GM12878 (cell line): ENCODE results near the gene ARMC9. TPM values are rescaled to one million over a fixed set of nuclear protein-coding genes. Genes with fewer than 3 reads are reported as not detected.

Experiments
- ASH2L ChIP-seq: fragments of 300-600, 200-600 bp; sonication (generic); IDR thresholded peaks from 2 replicates; pipeline ENCODE4 v1.6.1; 2017; ENCODE audit warnings: low read depth, mild to moderate bottlenecking, borderline replicate concordance
- BACH1 ChIP-seq: fragments of 450-650 bp; IDR thresholded peaks from 2 replicates; pipeline ENCODE4 v1.6.1; 2017; ENCODE audit warnings: mild to moderate bottlenecking, borderline replicate concordance
- BHLHE40 ChIP-seq, 2 experiments: fragments of 450-650 bp in 1 of 2; IDR thresholded peaks; 2 replicates each; pipeline ENCODE4 v1.6.1; 2011 to 2017; ENCODE audit warnings: low read depth in 2 of 2, borderline replicate concordance in 1 of 2, improper control_type of control experiment in 1 of 2, low read length in 1 of 2, mild to moderate bottlenecking in 1 of 2
- CBFB ChIP-seq: IDR thresholded peaks from 2 replicates; pipeline ENCODE4 v1.6.1; 2016; ENCODE audit warnings: antibody characterized with exemption, low read depth
- CBX5 ChIP-seq: sonication (generic); IDR thresholded peaks from 2 replicates; pipeline ENCODE4 v1.6.1; 2016; ENCODE audit warnings: low read depth, moderate library complexity, mild to moderate bottlenecking, inconsistent platforms
- CEBPB ChIP-seq, 2 experiments: fragments of 150-350 bp in 1 of 2; IDR thresholded peaks; 2 replicates each; pipeline ENCODE4 v1.6.1; 2012 to 2014; ENCODE audit warnings: low read depth in 2 of 2, low read length in 2 of 2, borderline replicate concordance in 1 of 2, inconsistent platforms in 1 of 2
- FOXM1 ChIP-seq: IDR thresholded peaks from 2 replicates; pipeline ENCODE4 v1.6.1; 2012; ENCODE audit warnings: low read depth, mild to moderate bottlenecking, inconsistent platforms, low read length, moderate library complexity
- LARP7 ChIP-seq: fragments of 450-650 bp; IDR thresholded peaks from 2 replicates; pipeline ENCODE4 v1.6.1; 2017; ENCODE audit warnings: mild to moderate bottlenecking
- MYC ChIP-seq: IDR thresholded peaks from 2 replicates; pipeline ENCODE4 v1.6.1; 2011; ENCODE audit warnings: mild to moderate bottlenecking, low read length, moderate library complexity, inconsistent platforms; ENCODE audit not compliant: insufficient read depth, insufficient replicate concordance, insufficient read length, severe bottlenecking
- NR2C1 ChIP-seq: fragments of 450-650 bp; IDR thresholded peaks from 2 replicates; pipeline ENCODE4 v1.6.1; 2017; ENCODE audit warnings: antibody characterized with exemption, mild to moderate bottlenecking, moderate library complexity
- SIN3A ChIP-seq: IDR thresholded peaks from 2 replicates; pipeline ENCODE4 v1.6.1; 2012; ENCODE audit warnings: low read depth, low read length, improper control_type of control experiment
- ZBTB11 ChIP-seq: fragments of 450-650 bp; formaldehyde crosslinking; IDR thresholded peaks from 2 replicates; pipeline ENCODE4 v1.5.0; 2022; ENCODE audit warnings: mild to moderate bottlenecking, missing genetic modification characterization
- ZNF207 ChIP-seq: fragments of 450-650 bp; IDR thresholded peaks from 2 replicates; pipeline ENCODE4 v1.6.1; 2014; ENCODE audit warnings: antibody characterized with exemption, mild to moderate bottlenecking, borderline replicate concordance
- ZNF217 ChIP-seq: fragments of 450-650 bp; IDR thresholded peaks from 2 replicates; pipeline ENCODE4 v1.6.1; 2017; ENCODE audit warnings: antibody characterized with exemption, mild to moderate bottlenecking
- polyA plus RNA-seq, 11 experiments: library from polyadenylated mRNA; depleted of rRNA in 4 of 11; unstranded in 6 of 11; stranded (reverse) in 5 of 11; fragments of >200 nt; fragmentation: Nextera tagmentation in 4 of 11; fragmentation: Illumina TruSeq in 1 of 11; extraction: Ambion mirVana in 4 of 11; extraction: Trizol in 1 of 11; gene quantifications; 1 replicate in 1 of 11; 2 replicates in 10 of 11; pipeline versions ENCODE4 v1.2.1 to v1.2.3, GENCODE V29; 2011 to 2016; ENCODE audit warnings: inconsistent platforms in 2 of 11, missing spikeins in 2 of 11, low read depth in 1 of 11
- total RNA-seq, 4 experiments: library from RNA; depleted of rRNA in 3 of 4; stranded (reverse); fragments of >200 nt in 3 of 4; fragmentation: Illumina TruSeq in 1 of 4; extraction: Trizol in 1 of 4; gene quantifications; 2 replicates each; pipeline versions ENCODE4 v1.2.1 to v1.2.3, GENCODE V29; 2013 to 2021
- TF ChIP-seq, protein P1 (sequence below): fragments of 450-650 bp; IDR thresholded peaks from 2 replicates; pipeline ENCODE4 v1.6.1; 2016; ENCODE audit warnings: mild to moderate bottlenecking
- TF ChIP-seq, protein P2 (sequence below): fragments of 450-650 bp; formaldehyde crosslinking; IDR thresholded peaks from 2 replicates; pipeline ENCODE4 v1.4.0; 2020; ENCODE audit warnings: mild to moderate bottlenecking, moderate library complexity
- TF ChIP-seq, protein P3 (sequence below): fragments of 450-650 bp; conservative IDR thresholded peaks from 2 replicates; pipeline ENCODE4 v1.6.1; 2017; ENCODE audit warnings: mild to moderate bottlenecking, moderate library complexity

The ARMC9 gene
- total and polyA plus RNA-seq, 10 of the 15 experiments (the other 5 are each of a cell fraction or from before 2014, with no cell fraction given), result 3.8 to 21.8 (median 10.4) TPM

DNA sequence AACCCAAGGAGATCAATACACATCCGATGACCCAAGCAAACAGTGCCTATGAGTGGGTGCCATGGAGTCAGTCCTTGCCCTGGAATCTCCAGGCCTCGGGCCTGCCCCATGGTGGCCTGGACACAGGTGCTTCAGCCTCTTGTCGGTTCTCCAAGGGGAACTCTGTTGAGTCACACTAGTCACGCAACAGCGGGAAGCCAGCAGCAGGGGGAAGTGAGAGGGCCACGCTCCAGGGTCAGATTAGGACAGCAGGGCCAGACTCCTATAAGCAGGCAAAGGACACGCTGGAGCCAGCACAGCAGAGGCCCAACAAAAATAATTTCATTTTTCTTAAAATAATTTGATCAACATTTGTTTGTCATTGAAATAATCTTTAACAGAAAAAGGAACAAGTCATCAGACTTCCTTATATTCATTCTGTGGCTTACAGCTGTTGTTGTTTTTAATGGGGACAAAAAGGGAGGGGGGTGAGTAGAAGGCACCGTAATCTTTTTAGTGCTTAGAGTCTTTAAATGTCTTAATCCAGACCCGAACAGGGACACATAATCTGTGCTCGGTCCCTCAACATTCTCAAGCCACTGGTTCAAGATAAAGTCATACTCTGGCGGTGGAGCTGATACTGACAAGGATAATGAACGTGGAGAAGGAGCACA, 16.4 kb upstream of the ARMC9 start (continued):
- TF ChIP-seq, protein P1, sequence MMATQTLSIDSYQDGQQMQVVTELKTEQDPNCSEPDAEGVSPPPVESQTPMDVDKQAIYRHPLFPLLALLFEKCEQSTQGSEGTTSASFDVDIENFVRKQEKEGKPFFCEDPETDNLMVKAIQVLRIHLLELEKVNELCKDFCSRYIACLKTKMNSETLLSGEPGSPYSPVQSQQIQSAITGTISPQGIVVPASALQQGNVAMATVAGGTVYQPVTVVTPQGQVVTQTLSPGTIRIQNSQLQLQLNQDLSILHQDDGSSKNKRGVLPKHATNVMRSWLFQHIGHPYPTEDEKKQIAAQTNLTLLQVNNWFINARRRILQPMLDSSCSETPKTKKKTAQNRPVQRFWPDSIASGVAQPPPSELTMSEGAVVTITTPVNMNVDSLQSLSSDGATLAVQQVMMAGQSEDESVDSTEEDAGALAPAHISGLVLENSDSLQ, result no peak
- TF ChIP-seq, protein P2, sequence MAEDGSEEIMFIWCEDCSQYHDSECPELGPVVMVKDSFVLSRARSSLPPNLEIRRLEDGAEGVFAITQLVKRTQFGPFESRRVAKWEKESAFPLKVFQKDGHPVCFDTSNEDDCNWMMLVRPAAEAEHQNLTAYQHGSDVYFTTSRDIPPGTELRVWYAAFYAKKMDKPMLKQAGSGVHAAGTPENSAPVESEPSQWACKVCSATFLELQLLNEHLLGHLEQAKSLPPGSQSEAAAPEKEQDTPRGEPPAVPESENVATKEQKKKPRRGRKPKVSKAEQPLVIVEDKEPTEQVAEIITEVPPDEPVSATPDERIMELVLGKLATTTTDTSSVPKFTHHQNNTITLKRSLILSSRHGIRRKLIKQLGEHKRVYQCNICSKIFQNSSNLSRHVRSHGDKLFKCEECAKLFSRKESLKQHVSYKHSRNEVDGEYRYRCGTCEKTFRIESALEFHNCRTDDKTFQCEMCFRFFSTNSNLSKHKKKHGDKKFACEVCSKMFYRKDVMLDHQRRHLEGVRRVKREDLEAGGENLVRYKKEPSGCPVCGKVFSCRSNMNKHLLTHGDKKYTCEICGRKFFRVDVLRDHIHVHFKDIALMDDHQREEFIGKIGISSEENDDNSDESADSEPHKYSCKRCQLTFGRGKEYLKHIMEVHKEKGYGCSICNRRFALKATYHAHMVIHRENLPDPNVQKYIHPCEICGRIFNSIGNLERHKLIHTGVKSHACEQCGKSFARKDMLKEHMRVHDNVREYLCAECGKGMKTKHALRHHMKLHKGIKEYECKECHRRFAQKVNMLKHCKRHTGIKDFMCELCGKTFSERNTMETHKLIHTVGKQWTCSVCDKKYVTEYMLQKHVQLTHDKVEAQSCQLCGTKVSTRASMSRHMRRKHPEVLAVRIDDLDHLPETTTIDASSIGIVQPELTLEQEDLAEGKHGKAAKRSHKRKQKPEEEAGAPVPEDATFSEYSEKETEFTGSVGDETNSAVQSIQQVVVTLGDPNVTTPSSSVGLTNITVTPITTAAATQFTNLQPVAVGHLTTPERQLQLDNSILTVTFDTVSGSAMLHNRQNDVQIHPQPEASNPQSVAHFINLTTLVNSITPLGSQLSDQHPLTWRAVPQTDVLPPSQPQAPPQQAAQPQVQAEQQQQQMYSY (CRISPR knock-in tag), result no peak
- TF ChIP-seq ASH2L, result no peak
- no peak for TF ChIP-seq LARP7
- no peak for TF ChIP-seq ZBTB11 (CRISPR knock-in tag)
- no peak for TF ChIP-seq SIN3A
- no peak for TF ChIP-seq CBX5
- TF ChIP-seq MYC, result no peak
- no peak for TF ChIP-seq CBFB
- peak; percentile 88 for TF ChIP-seq FOXM1
- no peak for TF ChIP-seq NR2C1
- TF ChIP-seq, protein P3, sequence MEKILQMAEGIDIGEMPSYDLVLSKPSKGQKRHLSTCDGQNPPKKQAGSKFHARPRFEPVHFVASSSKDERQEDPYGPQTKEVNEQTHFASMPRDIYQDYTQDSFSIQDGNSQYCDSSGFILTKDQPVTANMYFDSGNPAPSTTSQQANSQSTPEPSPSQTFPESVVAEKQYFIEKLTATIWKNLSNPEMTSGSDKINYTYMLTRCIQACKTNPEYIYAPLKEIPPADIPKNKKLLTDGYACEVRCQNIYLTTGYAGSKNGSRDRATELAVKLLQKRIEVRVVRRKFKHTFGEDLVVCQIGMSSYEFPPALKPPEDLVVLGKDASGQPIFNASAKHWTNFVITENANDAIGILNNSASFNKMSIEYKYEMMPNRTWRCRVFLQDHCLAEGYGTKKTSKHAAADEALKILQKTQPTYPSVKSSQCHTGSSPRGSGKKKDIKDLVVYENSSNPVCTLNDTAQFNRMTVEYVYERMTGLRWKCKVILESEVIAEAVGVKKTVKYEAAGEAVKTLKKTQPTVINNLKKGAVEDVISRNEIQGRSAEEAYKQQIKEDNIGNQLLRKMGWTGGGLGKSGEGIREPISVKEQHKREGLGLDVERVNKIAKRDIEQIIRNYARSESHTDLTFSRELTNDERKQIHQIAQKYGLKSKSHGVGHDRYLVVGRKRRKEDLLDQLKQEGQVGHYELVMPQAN, result no peak
- no peak for TF ChIP-seq ZNF217
- peak in 1 of 2 experiments; percentile 39; a peak in 2 of 4 replicates for TF ChIP-seq BHLHE40 (IDR thresholded peaks at IDR 0.05; ENCODE audit: borderline replicate concordance in 1 of 2, low read depth in 2 of 2, low read length in 1 of 2)
- TF ChIP-seq CEBPB (IDR thresholded peaks at IDR 0.05; ENCODE audit: borderline replicate concordance in 1 of 2, low read depth in 2 of 2, low read length in 2 of 2), result no peak
- no peak for TF ChIP-seq ZNF207
- peak; percentile 54; the same call in 1 of the 2 replicates for TF ChIP-seq BACH1
